Measurements from ENCODE around the gene CNNM1.

CNNM1 gene

GRCh38 chr10:99421233-99421739 lies 92.1 kb downstream of the CNNM1 start:
- TF ChIP-seq FOXP2 (optimal IDR thresholded peaks at IDR 0.05; ENCODE audit: borderline replicate concordance, extremely low read depth, extremely low read length, insufficient read depth): no peak
- no peak for TF ChIP-seq SIN3A (IDR thresholded peaks at IDR 0.05; ENCODE audit: borderline replicate concordance, insufficient read depth, low read length)
- TF ChIP-seq POLR2AphosphoS5 (IDR thresholded peaks at IDR 0.05; ENCODE audit: low read depth, low read length): no peak
- no peak for TF ChIP-seq TAF1 (IDR thresholded peaks at IDR 0.05; ENCODE audit: borderline replicate concordance, insufficient read depth, low read length)
- no peak for TF ChIP-seq REST (IDR thresholded peaks at IDR 0.05; ENCODE audit: insufficient read depth in 1 of 2, low read depth in 2 of 2, low read length in 2 of 2)

DNA sequence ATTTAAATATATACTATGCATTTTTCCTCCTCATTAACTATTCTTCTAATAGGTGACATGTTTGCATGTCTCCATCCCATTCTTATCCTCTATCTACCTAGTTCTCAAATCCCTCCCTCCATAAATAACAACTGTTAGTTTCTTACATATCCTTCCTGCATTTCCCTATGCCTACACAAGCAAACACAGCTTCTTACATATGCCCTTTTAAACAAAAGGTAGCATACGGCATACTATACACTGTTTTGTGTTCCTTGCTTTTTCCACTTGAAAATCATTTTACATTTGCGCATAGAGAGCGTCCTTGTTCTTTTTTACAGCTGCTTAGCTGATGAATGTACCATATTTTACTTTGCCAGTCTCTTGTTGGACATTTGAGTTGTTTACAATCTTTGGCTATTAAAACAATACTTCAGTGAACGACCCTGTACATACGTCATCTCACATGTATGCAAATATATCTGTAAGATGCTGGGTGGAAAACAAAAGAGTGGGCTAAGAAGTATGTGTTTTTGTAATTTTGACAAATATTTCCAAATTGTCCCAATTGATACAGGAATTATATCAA lies 93.5 kb downstream of the CNNM1 start:
- TF ChIP-seq POLR2AphosphoS5 (IDR thresholded peaks at IDR 0.05; ENCODE audit: low read depth, low read length) (no peak), FOXP2 (optimal IDR thresholded peaks at IDR 0.05; ENCODE audit: borderline replicate concordance, extremely low read depth, extremely low read length, insufficient read depth) (no peak), SIN3A (IDR thresholded peaks at IDR 0.05; ENCODE audit: borderline replicate concordance, insufficient read depth, low read length) (no peak), TAF1 (IDR thresholded peaks at IDR 0.05; ENCODE audit: borderline replicate concordance, insufficient read depth, low read length) (no peak), REST (IDR thresholded peaks at IDR 0.05; ENCODE audit: insufficient read depth in 1 of 2, low read depth in 2 of 2, low read length in 2 of 2) (no peak)

DNA sequence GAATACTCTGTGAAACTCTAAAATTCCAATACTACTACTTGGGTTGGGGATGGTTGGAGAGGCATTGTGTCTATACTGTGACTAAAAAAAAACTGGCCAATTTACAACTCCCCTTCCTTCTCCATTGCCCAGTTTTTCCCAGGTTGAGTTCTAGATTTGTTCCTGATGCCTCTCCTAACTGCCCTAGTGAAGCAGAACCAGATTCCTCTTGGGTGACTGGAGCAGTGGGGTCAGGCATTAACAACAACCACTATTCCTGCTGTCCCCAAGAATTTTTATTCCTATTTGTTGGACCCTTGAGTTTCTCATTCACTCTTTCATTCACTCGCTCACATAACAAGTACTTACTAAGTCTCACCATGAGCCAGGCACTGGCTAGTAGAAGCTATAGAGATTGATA lies 95.5 kb downstream of the CNNM1 start:
- TF ChIP-seq REST (IDR thresholded peaks at IDR 0.05; ENCODE audit: insufficient read depth in 1 of 2, low read depth in 2 of 2, low read length in 2 of 2) (no peak), POLR2AphosphoS5 (IDR thresholded peaks at IDR 0.05; ENCODE audit: low read depth, low read length) (no peak), TAF1 (IDR thresholded peaks at IDR 0.05; ENCODE audit: borderline replicate concordance, insufficient read depth, low read length) (no peak), SIN3A (IDR thresholded peaks at IDR 0.05; ENCODE audit: borderline replicate concordance, insufficient read depth, low read length) (no peak), FOXP2 (optimal IDR thresholded peaks at IDR 0.05; ENCODE audit: borderline replicate concordance, extremely low read depth, extremely low read length, insufficient read depth) (no peak)

- TF ChIP-seq POLR2AphosphoS5 (IDR thresholded peaks at IDR 0.05; ENCODE audit: low read depth, low read length): no peak
Measured at GRCh38 chr10:99425204-99425603, 96.0 kb downstream of the CNNM1 start.

- TF ChIP-seq REST (IDR thresholded peaks at IDR 0.05; ENCODE audit: insufficient read depth in 1 of 2, low read depth in 2 of 2, low read length in 2 of 2): no peak
- TF ChIP-seq TAF1 (IDR thresholded peaks at IDR 0.05; ENCODE audit: borderline replicate concordance, insufficient read depth, low read length): no peak
- TF ChIP-seq SIN3A (IDR thresholded peaks at IDR 0.05; ENCODE audit: borderline replicate concordance, insufficient read depth, low read length): no peak
- no peak for TF ChIP-seq FOXP2 (optimal IDR thresholded peaks at IDR 0.05; ENCODE audit: borderline replicate concordance, extremely low read depth, extremely low read length, insufficient read depth)
- TF ChIP-seq POLR2AphosphoS5 (IDR thresholded peaks at IDR 0.05; ENCODE audit: low read depth, low read length): no peak
Measured at GRCh38 chr10:99426689-99427088, 97.5 kb downstream of the CNNM1 start.

Measured in PFSK-1 (cell line).